DND-41 (cell line): Measurements from ENCODE around the gene TSPAN10.

Source experiments
- ATAC-seq: fragments of 200-7000 bp; cut with Tn5 transposase; 3 replicates; pipeline ENCODE4 v1.9.1; 2021; ENCODE audit warnings: low read depth; ENCODE audit not compliant: insufficient read depth
- DNase-seq: peaks from one replicate; pipeline ENCODE4 v3.0.0-alpha.2; 2020
- H2AFZ ChIP-seq: 2 replicates; pipeline ENCODE4 v1.6.0; 2012; ENCODE audit warnings: low read depth, low read length
- H3K27ac ChIP-seq: 2 replicates; pipeline ENCODE4 v1.5.1; 2012; ENCODE audit warnings: low read length, inconsistent platforms
- H3K27me3 ChIP-seq: fragments of 200-600 bp; sonication (generic); 2 replicates; pipeline ENCODE4 v1.6.0; 2012; ENCODE audit warnings: low read length, mild to moderate bottlenecking, inconsistent platforms; ENCODE audit not compliant: insufficient read depth, poor library complexity
- H3K36me3 ChIP-seq: 2 replicates; pipeline ENCODE4 v1.5.1; 2012; ENCODE audit warnings: low read length, inconsistent platforms; ENCODE audit not compliant: insufficient read depth
- H3K4me1 ChIP-seq: 2 replicates; pipeline ENCODE4 v1.5.1; 2012; ENCODE audit warnings: mild to moderate bottlenecking, low read length; ENCODE audit not compliant: insufficient read depth
- H3K4me2 ChIP-seq: 2 replicates; pipeline ENCODE4 v1.6.0; 2012; ENCODE audit warnings: mild to moderate bottlenecking, moderate library complexity, low read length, inconsistent platforms; ENCODE audit not compliant: insufficient read depth
- H3K4me3 ChIP-seq, 2 experiments: fragments of 200-600 bp in 1 of 2; shearing (Covaris generic) in 1 of 2; 2 replicates each; pipeline ENCODE4 v1.5.1; 2012 to 2016; ENCODE audit warnings: inconsistent platforms in 2 of 2, low read length in 2 of 2, mild to moderate bottlenecking in 2 of 2, low read depth in 1 of 2, moderate library complexity in 1 of 2
- H3K79me2 ChIP-seq: 2 replicates; pipeline ENCODE4 v1.6.0; 2012; ENCODE audit warnings: low read length, inconsistent platforms; ENCODE audit not compliant: insufficient read depth
- H3K9ac ChIP-seq: 2 replicates; pipeline ENCODE4 v1.6.0; 2012; ENCODE audit warnings: low read depth, mild to moderate bottlenecking, inconsistent platforms, low read length, moderate library complexity
- H3K9me3 ChIP-seq: 2 replicates; pipeline ENCODE4 v1.5.1; 2012; ENCODE audit warnings: low read length, moderate library complexity, mild to moderate bottlenecking, inconsistent platforms; ENCODE audit not compliant: insufficient read depth, severe bottlenecking
- H4K20me1 ChIP-seq: 2 replicates; pipeline ENCODE4 v1.6.0; 2012; ENCODE audit warnings: low read length; ENCODE audit not compliant: insufficient read depth
- CTCF ChIP-seq: IDR thresholded peaks from 2 replicates; pipeline ENCODE4 v1.5.1; 2012; ENCODE audit warnings: borderline replicate concordance, low read length, moderate library complexity, mild to moderate bottlenecking; ENCODE audit not compliant: poor library complexity, severe bottlenecking; ENCODE audit errors: extremely low read depth
- EZH2 ChIP-seq: IDR thresholded peaks from 3 replicates; pipeline ENCODE4 v1.6.1; 2012; ENCODE audit warnings: borderline replicate concordance, low read depth, mild to moderate bottlenecking, moderate library complexity, low read length, inconsistent platforms; ENCODE audit not compliant: severe bottlenecking

The TSPAN10 gene

GRCh38 chr17:81684442-81684911, 47.5 kb downstream of the TSPAN10 start:
- Histone ChIP-seq H3K79me2 (peaks cover 87% of the 10 kb centered on the region), H3K4me3 (peak overlapping the region; percentile 83 to 95; a peak in 3 of 4 replicates), H3K36me3 (peaks cover 67% of the 10 kb centered on the region), H2AFZ (peak overlapping the region; percentile 67), H3K4me1 (peaks cover 46% of the 10 kb centered on the region), H3K9ac (peak overlapping the region; percentile 97), H3K4me2 (peak overlapping the region; percentile 88), H3K27me3 (no peaks in the 10 kb centered on the region), H4K20me1 (peaks cover 58% of the 10 kb centered on the region), H3K9me3 (no peaks in the 10 kb centered on the region), H3K27ac (peak overlapping the region; percentile 79)
- TF ChIP-seq EZH2 (no peak), CTCF (no peak)
- DNase-seq = no peak
- no peak for ATAC-seq

GRCh38 chr17:81685108-81685507, 48.1 kb downstream of the TSPAN10 start:
- TF ChIP-seq EZH2 (no peak), CTCF (no peak)
- Histone ChIP-seq H3K9ac (peak overlapping the region; percentile 97), H3K4me3 (peak overlapping the region; percentile 83 to 95; a peak in 3 of 4 replicates), H2AFZ (no peak overlapping the region), H3K9me3 (no peaks in the 10 kb centered on the region), H3K79me2 (peaks cover 89% of the 10 kb centered on the region), H3K36me3 (peaks cover 73% of the 10 kb centered on the region), H3K27me3 (no peaks in the 10 kb centered on the region), H3K4me2 (peak overlapping the region; percentile 88), H3K27ac (peak overlapping the region; percentile 79), H4K20me1 (peaks cover 63% of the 10 kb centered on the region), H3K4me1 (peaks cover 46% of the 10 kb centered on the region)
- ATAC-seq = no peak
- DNase-seq = peak; percentile 44

GRCh38 chr17:81686614-81687013, 49.6 kb downstream of the TSPAN10 start:
- Histone ChIP-seq H3K9ac (no peak overlapping the region), H3K36me3 (peaks cover 80% of the 10 kb centered on the region), H3K79me2 (peaks cover 79% of the 10 kb centered on the region), H2AFZ (no peak overlapping the region), H3K27me3 (no peaks in the 10 kb centered on the region), H3K4me3 (no peak overlapping the region), H3K27ac (no peak overlapping the region), H3K4me2 (peak overlapping the region; percentile 88; the same call in 1 of the 2 replicates), H3K9me3 (no peaks in the 10 kb centered on the region), H3K4me1 (peaks cover 42% of the 10 kb centered on the region), H4K20me1 (peaks cover 72% of the 10 kb centered on the region)
- no peak for TF ChIP-seq CTCF
- no peak for TF ChIP-seq EZH2
- DNase-seq (no peak), ATAC-seq (no peak)
